Right lobe of liver (tissue), 6 donors: ENCODE results near the gene RPP25L. TPM values are rescaled to one million over a fixed set of nuclear protein-coding genes. Genes with fewer than 3 reads are reported as not detected.
A peak's percentile ranks its signal among the peaks of the same experiment; 100 is the strongest.

Experiments used
- ATAC-seq, 4 donors: fragments of 200-7000 bp; cut with Tn5 transposase; one replicate each; pipeline ENCODE4 v1.9.1; 2020; ENCODE audit warnings: mild to moderate bottlenecking in 4 of 4, moderate library complexity in 4 of 4
- DNase-seq, 3 donors: peaks; one replicate each; pipeline ENCODE4 v3.0.0-alpha.2; 2020
- H3K27ac ChIP-seq, 3 donors: fragments of 200-600 bp; one replicate each; pipeline ENCODE4 v1.8.0; 2022
- H3K27me3 ChIP-seq, 2 donors: fragments of 200-600 bp; one replicate each; pipeline ENCODE4 v1.8.0; 2022
- H3K36me3 ChIP-seq, 4 donors: fragments of 200-600 bp; sonication (generic) in 1 of 4; one replicate each; pipeline versions ENCODE4 v1.5.1 to v1.8.0; 2017 to 2022; ENCODE audit warnings: control low read depth in 1 of 4
- H3K4me1 ChIP-seq, 4 donors: fragments of 200-600 bp; sonication (generic) in 1 of 4; one replicate each; pipeline versions ENCODE4 v1.5.1 to v1.8.0; 2017 to 2022; ENCODE audit warnings: control low read depth in 1 of 4
- H3K4me3 ChIP-seq, 3 donors: fragments of 200-600 bp; one replicate each; pipeline ENCODE4 v1.8.0; 2022
- H3K9me3 ChIP-seq, 4 donors: fragments of 200-600 bp; sonication (generic) in 1 of 4; one replicate each; pipeline versions ENCODE4 v1.5.1 to v1.8.0; 2017 to 2022; ENCODE audit warnings: control low read depth in 1 of 4
- POLR2A ChIP-seq: fragments of 450-650 bp; IDR thresholded peaks from one replicate; pipeline ENCODE4 v1.6.1; 2017; ENCODE audit warnings: antibody characterized with exemption, mild to moderate bottlenecking
- WGBS: methylation state at CpG from one replicate; pipeline ENCODE4 v1.1.6; 2018; ENCODE audit warnings: low coverage, low lambda C conversion rate; ENCODE audit not compliant: insufficient coverage; ENCODE audit errors: missing lambda C conversion rate; 5-methylcytosine and 5-hydroxymethylcytosine counted together
- intact Hi-C, 2 donors: fragments of 100-400 bp; cut with DNase I; formaldehyde crosslinking; loops; one replicate each; pipeline versions ENCODE4 v1.11.2 to v1.14.1; 2022
- total RNA-seq, 6 experiments: library from RNA; depleted of rRNA in 2 of 6; stranded (reverse); fragments of >200 nt in 2 of 6; fragmentation: NEBNext Ultra II Directional in 3 of 6; extraction: Animal tissue kit (Norgen Biotek cat#: 25700) in 3 of 6; gene quantifications; one replicate each; pipeline versions ENCODE4 v1.1.0 to v1.2.4, GENCODE V29; 2016 to 2023
- TF ChIP-seq, protein P1 (sequence below), 4 donors: fragments of 200-600 bp in 3 of 4; fragments of 450-650 bp in 1 of 4; IDR thresholded peaks; one replicate each; pipeline versions ENCODE4 v1.5.1 to v1.8.0; 2016 to 2022; ENCODE audit warnings: antibody characterized with exemption in 4 of 4, mild to moderate bottlenecking in 2 of 4
- donor health status: DM: no; HTN: yes; CAD: no.
- donor health status: DM: no; HTN: no; CAD: no.
- donor health status: DM: no; HTN: no; CAD: no.
- donor health status: DM: no; HTN: yes; CAD: no.
- donor health status: DM: no; HTN: yes; CAD: no.

Gene RPP25L
- total RNA-seq, 6 experiments from 2014 or later = 15.2 to 29.1 (median 25.0) TPM

DNA sequence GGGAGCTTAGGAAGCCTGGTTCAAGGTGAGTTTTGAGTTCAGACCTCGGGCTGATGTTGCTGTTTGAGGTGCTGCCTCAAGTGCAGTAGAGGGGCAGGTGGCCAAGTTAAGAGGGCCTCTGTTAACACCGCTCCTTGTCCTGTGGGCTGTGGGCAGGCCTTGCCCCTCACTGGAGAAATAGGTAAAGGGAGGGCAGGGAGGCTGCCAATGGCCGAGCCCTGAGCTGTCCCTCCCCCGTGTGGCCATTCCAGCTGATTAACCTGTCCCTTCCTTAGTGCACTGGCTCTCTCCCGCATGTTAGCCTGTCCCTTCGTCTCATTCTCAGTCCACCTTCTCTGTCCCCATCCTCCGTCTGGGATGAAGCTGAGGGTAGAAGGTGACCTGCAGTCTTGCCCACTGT lies 43.8 kb downstream of the RPP25L start:
- TF ChIP-seq POLR2A = no peak
- TF ChIP-seq, protein P1, sequence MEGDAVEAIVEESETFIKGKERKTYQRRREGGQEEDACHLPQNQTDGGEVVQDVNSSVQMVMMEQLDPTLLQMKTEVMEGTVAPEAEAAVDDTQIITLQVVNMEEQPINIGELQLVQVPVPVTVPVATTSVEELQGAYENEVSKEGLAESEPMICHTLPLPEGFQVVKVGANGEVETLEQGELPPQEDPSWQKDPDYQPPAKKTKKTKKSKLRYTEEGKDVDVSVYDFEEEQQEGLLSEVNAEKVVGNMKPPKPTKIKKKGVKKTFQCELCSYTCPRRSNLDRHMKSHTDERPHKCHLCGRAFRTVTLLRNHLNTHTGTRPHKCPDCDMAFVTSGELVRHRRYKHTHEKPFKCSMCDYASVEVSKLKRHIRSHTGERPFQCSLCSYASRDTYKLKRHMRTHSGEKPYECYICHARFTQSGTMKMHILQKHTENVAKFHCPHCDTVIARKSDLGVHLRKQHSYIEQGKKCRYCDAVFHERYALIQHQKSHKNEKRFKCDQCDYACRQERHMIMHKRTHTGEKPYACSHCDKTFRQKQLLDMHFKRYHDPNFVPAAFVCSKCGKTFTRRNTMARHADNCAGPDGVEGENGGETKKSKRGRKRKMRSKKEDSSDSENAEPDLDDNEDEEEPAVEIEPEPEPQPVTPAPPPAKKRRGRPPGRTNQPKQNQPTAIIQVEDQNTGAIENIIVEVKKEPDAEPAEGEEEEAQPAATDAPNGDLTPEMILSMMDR (IDR thresholded peaks at IDR 0.05) = no peak
- H3K4me1 ChIP-seq = peaks cover 0 to 3% (median 1%) of the 10 kb centered on the region in 4 donors
- DNase-seq (no peak), ATAC-seq (no peak)
- no peaks in the 10 kb centered on the region for H3K9me3 ChIP-seq
- H3K36me3 ChIP-seq = no peaks in the 10 kb centered on the region
- WGBS = 79% methylated on average over 2 of the region's 7 CpGs
- H3K27ac ChIP-seq = no peak overlapping the region
- no peaks in the 10 kb centered on the region for H3K27me3 ChIP-seq
- H3K4me3 ChIP-seq = no peak overlapping the region
- intact Hi-C loops = no loop called here

DNA sequence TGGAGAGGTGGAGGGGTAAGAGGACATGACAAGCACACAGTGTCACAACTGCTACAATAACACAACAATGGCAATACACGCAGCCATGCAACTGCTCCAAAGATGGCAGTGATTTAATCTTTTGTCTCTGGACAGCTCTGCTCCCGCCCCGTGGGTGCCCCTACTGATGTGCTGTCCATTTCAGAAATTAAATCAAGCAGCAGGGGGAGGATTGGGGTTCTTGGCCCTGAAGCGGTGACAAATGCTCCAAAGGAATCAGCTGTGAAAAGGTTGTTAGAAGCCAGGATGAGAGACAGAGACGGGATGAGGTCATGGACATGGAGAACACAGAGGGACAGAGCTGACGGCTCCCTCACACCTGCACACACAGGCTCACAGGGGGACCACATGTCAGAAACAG lies 44.9 kb downstream of the RPP25L start:
- ATAC-seq (no peak), DNase-seq (peak in 1 of 3 donors; percentile 2)
- Histone ChIP-seq H3K4me1 (peaks cover 0 to 3% (median 0%) of the 10 kb centered on the region in 4 donors), H3K36me3 (no peaks in the 10 kb centered on the region), H3K9me3 (no peaks in the 10 kb centered on the region), H3K27ac (no peak overlapping the region), H3K4me3 (no peak overlapping the region), H3K27me3 (no peaks in the 10 kb centered on the region)
- TF ChIP-seq, protein P1 (IDR thresholded peaks at IDR 0.05) = no peak
- no peak for TF ChIP-seq POLR2A
- intact Hi-C loops = no loop called here
- 81% methylated on average over 3 of the region's 6 CpGs for WGBS

DNA sequence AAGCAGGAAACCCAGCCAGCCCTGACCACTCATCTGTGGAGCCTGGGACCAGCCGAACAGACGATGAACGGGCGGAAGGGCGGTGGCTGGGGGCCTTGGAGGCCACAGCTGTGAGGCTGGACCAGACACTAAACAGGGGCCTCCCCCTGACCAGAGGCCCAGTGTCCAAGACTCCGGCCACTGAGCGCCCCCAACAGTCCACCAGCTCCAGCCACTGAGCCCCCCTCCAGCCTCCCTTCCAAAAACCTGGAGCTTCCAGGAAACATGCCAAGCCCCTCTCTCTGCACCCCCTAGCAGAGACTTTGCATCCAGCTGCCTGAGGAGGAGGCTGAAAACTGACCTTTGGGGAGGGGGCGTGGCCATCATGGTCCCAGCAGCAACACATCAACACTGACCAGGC lies 45.6 kb downstream of the RPP25L start:
- Histone ChIP-seq H3K27me3 (no peaks in the 10 kb centered on the region), H3K4me1 (no peaks in the 10 kb centered on the region), H3K4me3 (no peak overlapping the region), H3K27ac (no peak overlapping the region), H3K9me3 (no peaks in the 10 kb centered on the region), H3K36me3 (no peaks in the 10 kb centered on the region)
- TF ChIP-seq, protein P1 (IDR thresholded peaks at IDR 0.05) = no peak
- TF ChIP-seq POLR2A = no peak
- DNase-seq (peak in 1 of 3 donors; percentile 15), ATAC-seq (no peak)
- intact Hi-C loops = no loop called here
- no CpG with 5 or more reads among the region's 8 CpGs for WGBS

DNA sequence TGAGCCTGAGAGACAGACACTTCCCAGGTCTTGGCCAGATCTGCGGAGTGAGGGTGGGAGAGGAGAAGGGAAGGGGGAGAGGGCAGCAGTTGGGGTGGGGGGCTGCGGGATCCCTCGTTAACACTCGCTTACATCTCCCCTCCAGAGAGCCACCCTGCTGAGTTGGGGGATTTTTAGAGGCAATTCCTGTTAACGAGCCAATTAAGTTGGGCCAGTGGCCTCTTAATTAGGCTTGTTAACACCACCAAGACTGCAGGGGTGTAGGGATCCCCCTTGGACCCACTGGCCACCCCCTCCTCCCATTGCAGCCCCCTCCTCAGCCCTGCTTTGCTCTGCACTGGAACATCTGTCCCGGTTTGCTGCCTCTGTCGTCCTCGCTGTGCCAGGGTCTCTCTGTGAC lies 46.0 kb downstream of the RPP25L start:
- H3K4me3 ChIP-seq = no peak overlapping the region
- ATAC-seq (no peak), DNase-seq (no peak)
- no peaks in the 10 kb centered on the region for H3K4me1 ChIP-seq
- no peaks in the 10 kb centered on the region for H3K36me3 ChIP-seq
- no peaks in the 10 kb centered on the region for H3K9me3 ChIP-seq
- intact Hi-C loops = no loop called here
- no peaks in the 10 kb centered on the region for H3K27me3 ChIP-seq
- TF ChIP-seq, protein P1 (IDR thresholded peaks at IDR 0.05) = no peak
- no peak for TF ChIP-seq POLR2A
- WGBS = 50% methylated on average over 4 of the region's 8 CpGs
- H3K27ac ChIP-seq = no peak overlapping the region

DNA sequence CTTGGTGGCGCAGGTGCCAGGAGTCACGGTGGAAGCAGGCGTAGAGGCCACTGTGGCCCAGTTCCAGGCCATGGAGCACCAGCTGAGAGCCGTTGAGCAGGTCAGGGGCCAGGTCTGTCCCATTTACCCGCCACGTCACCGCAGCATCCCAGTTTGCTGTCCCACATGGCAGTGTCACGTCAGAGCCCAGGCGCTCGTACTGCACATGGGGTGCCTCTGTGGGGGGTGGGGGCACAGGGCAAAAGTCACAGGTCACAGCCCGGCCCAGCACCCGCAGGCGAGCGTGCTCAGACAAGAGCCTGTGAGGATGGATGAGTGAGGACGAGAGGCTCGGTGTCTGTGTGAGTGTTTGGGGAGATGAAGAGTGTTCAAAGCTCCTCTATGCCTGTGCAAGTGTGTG lies 47.3 kb downstream of the RPP25L start:
- WGBS = 88% methylated on average over 3 of the region's 16 CpGs
- TF ChIP-seq, protein P1 (IDR thresholded peaks at IDR 0.05) = no peak
- no peak for TF ChIP-seq POLR2A
- H3K27ac ChIP-seq = no peak overlapping the region

More for the DNA sequence above, 47.3 kb downstream of the RPP25L start:
- Histone ChIP-seq H3K4me3 (no peak overlapping the region), H3K27me3 (no peaks in the 10 kb centered on the region), H3K36me3 (no peaks in the 10 kb centered on the region), H3K9me3 (no peaks in the 10 kb centered on the region), H3K4me1 (peaks cover 0 to 8% (median 0%) of the 10 kb centered on the region in 4 donors)
- peak in 1 of 3 donors; percentile 43 for DNase-seq
- ATAC-seq = no peak
- intact Hi-C loops = no loop called here
